Stimulated activated CD8-positive, alpha-beta memory T cell treated with anti-CD3 and anti-CD28 coated beads, Interleukin-12 subunit alpha, Interleukin-12 subunit beta, amount 100 ng/mL, for 1 hour (primary cell): ENCODE measurements around the gene TNFSF4.
"Not testable (repeated sequence)": the region's sequence is repeated elsewhere in the genome, so short reads cannot be mapped to it uniquely, and the experiment has no call there.

Experiments
- DNase-seq: peaks from one replicate; pipeline ENCODE4 v3.0.0-alpha.2; 2020; ENCODE audit warnings: low read depth

Gene TNFSF4

GRCh38 chr1:173163222-173163621, 43.9 kb downstream of the TNFSF4 start:
- no peak for DNase-seq

- DNase-seq = no peak
Measured at GRCh38 chr1:173162601-173163000, 44.5 kb downstream of the TNFSF4 start.

DNA sequence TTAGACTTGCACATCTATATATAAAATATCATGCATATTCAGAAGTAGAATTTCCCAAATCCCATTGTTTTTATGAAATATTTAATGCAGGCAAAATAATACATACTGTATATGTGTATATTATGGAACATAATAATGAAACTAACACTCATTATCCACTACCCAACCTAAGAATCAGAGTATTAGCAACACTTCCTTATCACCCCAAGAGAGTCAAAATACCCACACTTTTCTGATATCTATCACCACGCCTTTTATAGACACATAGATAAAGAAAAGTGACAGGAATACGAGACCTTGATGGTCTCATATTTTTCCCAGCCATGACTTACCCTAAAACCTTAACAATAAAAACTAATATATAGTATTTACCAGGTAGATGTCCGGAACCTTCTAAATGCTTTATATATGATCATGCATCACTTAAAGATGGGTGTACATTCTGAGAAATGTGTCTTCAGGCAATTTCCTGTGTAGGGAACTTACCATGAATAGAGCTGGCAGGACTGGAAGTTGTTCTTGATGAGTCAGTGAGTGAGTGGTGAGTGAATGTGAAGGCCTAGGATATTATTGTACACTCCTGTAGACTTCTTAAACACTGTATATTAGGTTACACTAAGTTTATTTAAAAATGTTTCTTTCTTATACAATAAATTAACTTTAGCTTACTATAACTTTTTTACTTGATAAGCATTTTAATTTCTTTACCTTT, 45.5 kb downstream of the TNFSF4 start:
- no peak for DNase-seq

- not testable (repeated sequence) for DNase-seq
Measured at GRCh38 chr1:173153964-173154363, 53.2 kb downstream of the TNFSF4 start.

GRCh38 chr1:173153503-173153902, 53.6 kb downstream of the TNFSF4 start:
- no peak for DNase-seq

- DNase-seq = no peak
Measured at GRCh38 chr1:173152598-173152997, 54.5 kb downstream of the TNFSF4 start.

DNA sequence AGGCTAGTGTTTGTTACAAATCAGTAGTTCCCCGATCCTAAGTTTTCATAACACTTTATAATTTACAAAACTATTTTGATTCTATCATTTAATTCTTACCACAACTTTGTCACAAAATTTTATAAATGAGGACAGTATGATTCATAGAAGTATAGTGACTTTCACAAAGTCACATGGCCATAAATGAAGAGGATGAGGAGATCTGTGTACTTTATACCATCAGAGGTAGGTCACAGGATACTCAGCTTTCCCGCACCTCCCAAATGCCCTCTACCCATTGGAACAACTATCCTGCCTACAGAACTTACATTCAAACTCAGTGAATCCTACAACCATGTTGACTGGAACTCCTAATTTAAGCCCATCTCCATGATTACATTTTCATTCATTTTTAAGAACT, 56.3 kb downstream of the TNFSF4 start:
- no peak for DNase-seq

- DNase-seq = no peak
Measured at GRCh38 chr1:173149887-173150286, 57.2 kb downstream of the TNFSF4 start.

DNA sequence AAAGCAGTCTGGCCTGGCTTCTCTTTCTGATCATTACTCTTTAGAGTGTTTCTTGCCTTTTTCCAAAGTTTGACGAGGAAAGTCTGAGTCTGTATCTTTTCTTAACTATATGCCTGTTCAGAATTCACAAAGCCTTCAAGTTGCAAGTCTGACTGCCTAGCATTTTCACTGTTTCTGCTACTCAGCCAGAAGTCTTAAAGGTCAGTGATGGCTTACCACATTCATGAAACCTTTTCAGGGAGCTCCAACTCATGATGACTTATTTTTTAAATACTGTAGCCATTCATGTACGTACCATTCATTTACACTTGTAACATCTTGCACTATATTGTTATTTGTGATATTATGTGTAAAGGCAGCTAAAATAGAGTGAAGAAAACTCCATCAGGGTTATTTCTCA, 58.2 kb downstream of the TNFSF4 start:
- DNase-seq = no peak

DNA sequence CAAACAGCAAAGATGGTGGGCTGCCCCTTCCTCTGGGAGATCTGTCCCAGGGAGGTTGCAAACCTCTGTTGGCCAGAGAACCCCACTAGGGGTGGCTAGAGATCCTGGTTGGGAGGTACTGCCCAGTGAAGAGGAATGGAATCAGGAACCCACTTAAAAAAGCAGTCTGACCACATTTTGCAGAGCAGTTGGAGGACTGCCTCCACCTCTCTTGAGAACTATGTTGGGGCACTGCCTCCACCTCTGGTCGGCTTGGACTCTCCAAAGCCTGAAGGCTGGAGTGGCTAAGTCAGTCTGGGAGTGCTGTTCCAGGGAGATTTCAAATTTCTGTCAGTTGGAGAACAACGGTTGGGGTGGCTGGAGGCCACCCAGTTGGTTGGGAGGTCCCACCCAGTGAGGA, 58.6 kb downstream of the TNFSF4 start:
- no peak for DNase-seq

GRCh38 chr1:173140733-173141132, 66.4 kb downstream of the TNFSF4 start:
- DNase-seq = no peak

DNA sequence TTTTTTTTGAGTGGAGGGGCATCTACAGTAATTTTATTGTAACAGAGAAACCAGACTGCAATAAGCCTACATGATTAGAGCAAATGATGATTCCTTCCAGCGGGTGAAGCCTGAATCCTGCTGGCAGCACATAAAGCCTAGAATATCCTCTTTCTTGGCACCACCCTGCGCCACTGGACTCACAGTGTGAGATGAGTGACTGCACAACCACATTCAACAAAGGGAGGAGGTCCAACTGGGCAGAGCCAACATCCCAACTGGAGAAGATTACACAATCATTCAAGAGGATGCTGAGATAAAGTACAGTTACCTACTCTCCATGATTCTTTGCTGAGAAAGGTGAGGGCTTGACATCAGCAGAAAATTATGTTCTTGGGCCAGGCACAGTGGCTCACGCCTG, 67.4 kb downstream of the TNFSF4 start:
- DNase-seq = no peak

- no peak for DNase-seq
Measured at GRCh38 chr1:173137107-173137706, 69.9 kb downstream of the TNFSF4 start.

GRCh38 chr1:173134800-173135199, 72.3 kb downstream of the TNFSF4 start:
- no peak for DNase-seq

GRCh38 chr1:173134029-173134428, 73.1 kb downstream of the TNFSF4 start:
- DNase-seq = no peak
